A549 treated with RU486 at 1 μM for 4 hours (cell line): ENCODE measurements around the gene UCMA. TPM values are rescaled to one million over a fixed set of nuclear protein-coding genes. Genes with fewer than 3 reads are reported as not detected.

Experiments used
- total RNA-seq: library from RNA; stranded (reverse); fragments of 200-300 nt; extraction: Qiagen RNA extraction; gene quantifications from 5 replicates; pipeline ENCODE4 v1.2.3, GENCODE V29; 2022; ENCODE audit warnings: low read depth

UCMA gene
- not detected in 5 replicates for total RNA-seq

GRCh38 chr10:13234172-13234571, at the start of gene UCMA:
Gene UCMA, minus strand, starts transcription at chr10:13234374. Its CDS starts 116 bp downstream, at chr10:13234258.

Other genes with a start within 250 kb of the UCMA start
- gene CCDC3, start 232.7 kb downstream of the UCMA start, total RNA-seq, result 0.94 to 1.1 TPM (median 0.99 TPM) in 5 replicates
- gene OPTN, start 134.2 kb downstream of the UCMA start, total RNA-seq, result 52.7 to 66.7 TPM (median 59.7 TPM) in 5 replicates
- gene MCM10, start 72.8 kb downstream of the UCMA start, total RNA-seq, result 22.7 to 28.8 TPM (median 24.4 TPM) in 5 replicates
- 29.2 to 34.4 TPM (median 31.8 TPM) in 5 replicates for gene PHYH, start 65.7 kb upstream of the UCMA start, total RNA-seq
- 64.1 to 83.2 TPM (median 66.9 TPM) in 5 replicates for gene SEPHS1, start 113.9 kb upstream of the UCMA start, total RNA-seq